Embryonic facial prominence (tissue), 1 donor: ENCODE measurements around the gene TIPRL.

Source experiments
- DNase-seq: peaks from one replicate; pipeline ENCODE4 v3.0.0-alpha.2; 2016; ENCODE audit errors: extremely low spot score

Gene TIPRL

DNA sequence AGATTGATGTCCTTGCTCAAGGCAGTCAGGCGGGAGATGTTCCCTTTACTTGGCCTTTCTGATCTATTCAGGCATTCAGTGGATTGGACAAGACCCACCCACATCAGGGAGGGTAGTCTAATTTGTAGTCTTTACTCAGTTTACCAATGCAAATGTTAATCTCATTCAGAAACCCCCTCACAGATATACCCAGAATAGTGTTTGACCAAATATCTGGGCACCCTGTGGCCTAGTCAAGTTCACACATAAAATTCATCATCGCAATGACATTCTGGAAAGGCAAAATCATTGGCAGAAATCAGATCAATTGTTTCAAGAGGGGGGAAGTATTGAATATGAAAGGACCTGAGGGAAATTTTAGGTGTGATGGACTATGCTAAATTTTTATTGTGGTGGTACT, 34.6 kb downstream of the TIPRL start:
- DNase-seq = no peak

DNA sequence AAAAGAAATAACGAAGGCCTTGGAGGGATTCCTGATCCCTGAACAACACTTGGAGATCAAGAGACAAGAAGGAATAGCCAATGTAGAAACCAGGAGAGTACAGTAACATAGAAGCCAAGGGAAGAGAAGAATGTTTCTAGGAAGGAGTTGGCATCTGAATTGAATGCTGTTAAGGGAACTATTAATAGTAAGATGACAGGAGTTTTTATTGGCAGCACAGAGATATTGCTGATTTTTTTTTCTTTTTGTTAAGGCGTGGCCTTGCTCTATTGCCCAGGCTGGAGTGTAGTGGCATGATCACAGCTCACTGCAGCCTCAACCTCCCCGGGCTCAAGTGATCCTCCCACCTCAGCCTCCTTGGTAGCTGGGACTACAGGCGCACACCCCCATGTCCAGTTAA, 37.4 kb downstream of the TIPRL start:
- DNase-seq = no peak

DNA sequence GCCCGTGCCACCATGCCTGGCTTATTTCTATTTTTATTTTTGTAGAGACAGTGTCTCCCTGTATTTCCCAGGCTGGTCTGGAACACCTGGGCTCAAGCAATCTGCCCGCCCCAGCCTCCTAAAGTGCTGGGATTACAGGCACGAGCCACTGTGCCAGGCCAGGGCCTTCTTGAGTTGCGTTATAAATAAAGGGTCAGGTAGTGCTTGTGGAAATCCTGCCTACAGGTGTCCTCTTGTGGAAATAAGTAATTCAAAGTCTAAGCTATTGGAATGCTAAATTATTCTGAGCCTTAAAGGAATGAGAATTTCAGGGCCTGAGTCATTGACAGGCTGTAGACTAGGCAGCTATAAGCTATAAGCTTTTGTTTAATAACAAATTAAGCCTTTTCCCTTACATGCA, 38.9 kb downstream of the TIPRL start:
- no peak for DNase-seq

DNA sequence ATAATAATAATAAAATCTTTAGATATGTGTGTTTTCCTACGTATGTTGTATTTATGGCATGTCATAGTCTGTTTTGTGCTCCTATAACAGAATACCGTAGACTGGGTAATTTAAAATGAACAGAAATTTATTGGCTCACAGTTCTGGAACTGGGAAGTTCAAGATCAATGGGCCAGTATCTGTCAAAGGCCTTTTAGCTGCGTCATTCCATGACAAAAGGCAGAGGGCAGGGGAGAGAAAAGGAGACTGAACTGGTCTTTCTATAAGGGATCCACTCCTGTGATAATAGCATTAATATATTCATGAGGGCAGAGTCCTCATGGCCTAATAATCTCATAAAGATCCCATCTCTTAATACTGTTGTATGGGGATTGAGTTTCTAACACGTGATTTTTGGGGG, 39.9 kb downstream of the TIPRL start:
- no peak for DNase-seq

DNA sequence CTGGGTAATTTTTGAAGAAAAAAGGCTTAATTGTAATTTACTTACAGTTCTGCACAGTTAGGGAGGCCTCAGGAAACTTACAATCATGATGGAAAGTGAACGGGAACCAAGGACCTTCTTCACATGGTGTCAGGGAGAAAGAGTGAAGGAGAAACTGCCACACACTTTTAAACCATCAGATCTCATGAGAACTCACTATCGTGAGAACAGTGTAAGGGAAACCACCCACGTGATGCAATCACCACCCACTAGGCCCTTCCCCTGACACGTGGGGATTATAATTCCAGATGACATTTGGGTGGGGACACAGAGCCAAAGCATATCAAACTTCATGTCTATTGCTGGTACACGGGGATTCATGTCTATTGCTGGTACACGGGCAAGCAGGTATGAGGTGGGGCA, 41.7 kb downstream of the TIPRL start:
- no peak for DNase-seq

DNA sequence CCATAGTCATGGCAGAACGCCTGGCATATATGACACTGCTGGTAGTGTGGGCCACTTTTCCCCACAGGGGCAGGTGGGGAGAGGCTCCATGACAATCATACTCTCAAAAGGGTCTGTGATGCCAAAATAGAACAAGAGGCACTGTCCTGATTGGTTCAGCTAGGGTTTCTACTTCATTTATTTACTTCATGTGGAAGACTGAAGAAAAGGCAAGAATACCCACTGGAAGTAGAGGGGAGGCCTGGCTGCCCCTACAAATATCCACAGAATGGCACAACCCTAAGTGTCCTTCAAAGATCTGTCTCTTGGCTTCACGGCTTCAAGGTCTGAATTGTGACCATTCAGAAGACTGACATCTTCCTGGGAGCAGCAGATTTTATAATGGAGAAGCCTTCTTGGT, 42.5 kb downstream of the TIPRL start:
- no peak for DNase-seq

DNA sequence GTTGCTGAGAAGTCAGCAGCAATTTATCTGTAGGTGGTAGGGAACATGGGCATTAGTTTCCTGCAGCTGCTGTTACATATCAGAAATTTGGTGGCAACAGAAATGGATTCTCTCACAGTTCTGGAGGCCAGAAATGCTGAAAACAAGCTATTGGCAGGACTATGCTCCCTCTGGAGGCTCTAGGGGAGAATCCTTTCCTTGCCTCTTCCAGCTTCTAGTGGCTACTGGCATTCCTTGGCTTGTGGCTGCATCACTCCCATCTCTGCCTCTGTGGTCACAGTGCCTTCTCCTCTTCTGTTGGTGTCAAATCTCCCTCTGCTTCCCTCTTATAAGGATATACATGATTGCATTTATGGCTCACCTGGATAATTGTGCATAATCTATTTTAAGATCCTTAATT, 44.5 kb downstream of the TIPRL start:
- no peak for DNase-seq

DNA sequence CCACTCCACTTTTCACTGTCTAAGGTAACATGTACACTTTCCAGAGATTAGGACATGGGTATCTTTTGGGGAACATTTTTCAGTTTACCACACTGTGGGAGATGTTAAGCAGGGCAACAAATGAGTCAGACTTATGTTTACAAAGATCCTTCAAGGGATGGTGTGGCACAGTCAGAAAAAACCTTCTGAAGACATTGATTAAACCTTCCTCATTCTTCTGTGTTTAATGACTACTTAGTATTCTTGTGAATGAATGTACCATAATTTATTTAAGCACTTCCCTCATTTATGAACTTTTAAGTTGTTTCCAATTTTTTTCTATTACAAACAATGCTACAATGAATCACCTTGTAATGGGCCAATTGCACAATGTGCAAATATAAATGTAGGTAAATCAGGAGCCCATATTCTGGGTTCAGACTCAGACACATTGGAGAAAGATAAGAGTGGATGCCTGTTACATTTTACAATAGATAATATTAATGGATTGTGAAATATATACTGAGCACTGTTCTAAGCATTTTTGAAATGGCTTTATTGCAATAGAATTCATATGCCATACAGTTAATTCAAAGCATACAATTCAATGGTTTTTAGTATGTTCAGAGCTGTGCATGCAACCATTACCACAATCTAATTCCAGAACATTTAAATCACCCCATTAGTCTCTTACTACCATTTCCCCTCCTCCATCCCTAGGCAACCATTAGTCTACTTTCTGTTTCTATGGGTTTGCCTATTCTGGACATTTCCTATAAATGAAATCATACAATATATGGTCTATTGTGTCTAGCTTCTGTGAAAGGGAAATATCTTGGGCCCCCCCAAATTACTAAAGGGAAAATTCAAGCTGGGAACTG, 45.1 kb downstream of the TIPRL start:
- no peak for DNase-seq

DNA sequence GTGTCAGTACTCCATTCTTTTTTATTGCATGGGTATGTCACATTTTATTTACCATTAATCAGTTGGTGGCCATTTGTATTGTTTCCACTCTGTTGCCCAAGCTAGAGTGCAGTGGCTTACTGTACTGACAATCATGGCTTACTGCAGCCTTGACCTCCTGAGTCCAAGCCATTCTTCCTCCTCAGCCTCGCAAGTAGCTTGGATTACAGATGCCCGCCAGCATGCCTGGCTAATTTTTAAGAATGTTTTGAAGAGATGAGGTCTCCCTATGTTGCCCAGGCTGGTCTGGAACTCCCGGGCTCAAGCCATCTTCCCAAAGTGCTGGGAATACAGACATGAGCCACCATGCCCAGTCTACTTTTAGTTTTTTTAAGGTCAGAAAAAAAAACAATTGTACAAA, 46.2 kb downstream of the TIPRL start:
- DNase-seq = no peak

DNA sequence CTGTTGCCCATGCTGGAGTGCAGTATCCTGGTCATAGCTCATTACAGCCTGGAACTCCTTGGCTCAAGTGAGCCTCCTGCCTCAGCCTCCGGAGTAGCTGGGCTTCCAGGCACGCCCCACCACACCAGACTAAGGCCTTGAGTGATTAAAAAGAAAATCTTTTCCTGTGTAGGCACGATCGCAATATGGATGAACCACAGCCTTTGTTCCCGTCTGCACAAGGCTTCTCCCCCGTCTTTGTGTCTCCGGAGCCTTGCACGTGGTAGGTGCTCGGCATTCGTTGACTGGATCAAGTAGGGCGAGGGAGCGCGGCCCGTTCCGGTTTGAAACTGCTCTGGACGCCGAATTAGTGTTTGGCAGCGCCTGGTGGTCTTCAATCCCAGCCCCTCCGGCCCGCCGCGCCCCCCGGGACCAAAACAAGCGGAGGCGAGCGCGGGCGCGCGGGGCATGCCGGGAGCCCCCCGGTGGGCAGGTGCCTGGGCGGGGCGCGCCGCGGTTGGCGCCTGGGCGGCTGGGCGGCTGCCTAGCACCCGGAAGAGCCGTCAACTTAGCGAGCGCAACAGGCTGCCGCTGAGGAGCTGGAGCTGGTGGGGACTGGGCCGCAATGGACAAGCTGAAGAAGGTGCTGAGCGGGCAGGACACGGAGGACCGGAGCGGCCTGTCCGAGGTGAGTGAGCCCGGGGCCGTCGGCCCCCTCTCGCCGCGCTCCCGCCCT, 46.9 kb downstream of the TIPRL start, which contains the start of gene SFT2D2:
TSS of gene SFT2D2 (plus strand) at position 529 of the 715 bp plus-strand sequence. CDS start at position 605, 76 bp downstream.
- DNase-seq = peak; percentile 64

DNA sequence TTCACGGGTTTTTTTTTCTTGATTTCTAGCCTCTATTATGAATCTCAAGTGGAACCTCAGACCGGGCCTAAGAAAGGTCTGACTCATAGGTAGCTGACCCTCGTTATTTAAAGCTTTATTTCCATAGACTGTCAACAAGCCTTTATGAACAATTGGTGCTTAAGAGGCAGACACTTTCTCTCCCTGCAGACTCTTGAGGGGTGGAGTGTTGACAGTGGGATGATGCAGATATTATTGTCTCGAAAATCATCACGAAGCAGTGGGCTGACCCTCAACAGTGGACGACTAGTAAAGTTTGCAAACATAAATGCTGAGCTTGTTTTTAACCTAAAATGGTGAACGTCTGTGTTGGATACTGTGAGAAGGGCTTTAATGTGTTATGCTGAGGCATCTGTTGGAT, 48.9 kb downstream of the TIPRL start:
- no peak for DNase-seq

DNA sequence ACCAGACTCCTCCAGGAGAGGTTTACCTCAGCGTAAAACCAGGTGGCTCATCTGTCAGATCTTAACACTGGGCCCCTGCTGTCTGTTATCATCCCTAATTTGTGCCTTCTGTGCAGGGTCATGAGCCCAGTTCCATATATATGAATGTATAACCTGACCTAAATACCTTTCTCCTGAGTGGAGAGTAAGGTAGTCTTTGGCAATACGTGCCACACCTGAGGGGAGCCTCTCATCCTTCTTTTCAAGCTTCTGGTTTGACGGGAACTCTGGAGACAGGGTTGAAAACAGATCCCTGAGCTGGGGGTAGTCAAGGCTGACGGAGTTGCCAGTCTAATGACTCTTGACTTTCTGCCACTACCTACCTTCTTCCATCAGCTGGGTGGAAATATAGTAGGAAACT, 51.1 kb downstream of the TIPRL start:
- no peak for DNase-seq

DNA sequence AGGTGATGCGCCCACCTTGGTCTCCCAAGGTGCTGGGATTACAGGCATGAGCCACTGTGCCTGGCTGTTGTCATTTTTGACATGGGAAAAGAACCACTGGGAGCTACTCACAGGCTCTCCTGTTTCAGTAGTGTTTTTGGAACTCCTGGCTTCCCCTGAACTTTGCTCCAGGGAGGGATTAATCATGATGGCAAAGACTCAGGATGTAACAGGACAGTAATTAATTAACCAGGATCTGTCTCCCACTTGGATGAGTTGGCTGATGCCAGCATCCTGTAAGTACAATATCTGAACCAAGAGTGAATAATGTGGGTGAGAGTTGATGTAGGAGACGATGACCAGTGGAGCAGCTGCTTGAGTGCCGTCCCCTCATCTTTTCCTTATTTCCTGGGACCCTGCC, 51.9 kb downstream of the TIPRL start:
- DNase-seq = no peak

DNA sequence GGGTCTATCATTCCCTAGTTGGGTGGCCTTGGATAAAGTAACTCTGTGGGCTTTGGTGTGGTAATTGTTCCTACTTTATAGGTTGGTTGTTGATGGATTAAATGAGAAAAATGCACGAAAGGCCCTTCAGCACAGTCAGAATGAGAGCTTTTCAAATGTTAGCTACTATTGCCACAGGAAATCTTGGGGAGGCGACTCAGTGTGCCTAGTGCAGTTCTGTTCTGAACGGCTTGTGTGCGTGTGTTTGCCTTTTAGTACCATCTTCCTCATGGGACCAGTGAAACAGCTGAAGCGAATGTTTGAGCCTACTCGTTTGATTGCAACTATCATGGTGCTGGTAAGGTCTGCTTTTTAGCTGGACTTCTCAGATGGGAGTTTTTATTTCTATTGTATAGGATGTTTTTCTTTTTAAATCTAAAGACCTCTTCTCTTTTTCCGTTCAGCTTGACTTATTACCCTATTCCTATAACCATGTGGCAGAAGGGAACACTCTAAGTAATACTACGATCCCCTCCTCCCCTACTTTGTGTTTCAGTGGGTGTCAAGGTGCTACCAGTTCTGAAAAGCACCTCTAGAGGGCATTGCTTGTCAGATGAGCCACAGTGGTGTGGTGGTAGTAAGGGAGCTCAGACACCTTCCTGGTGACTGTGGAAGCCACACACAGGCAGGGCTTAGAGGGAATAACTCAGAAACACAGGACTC, 56.2 kb downstream of the TIPRL start:
- DNase-seq = no peak

DNA sequence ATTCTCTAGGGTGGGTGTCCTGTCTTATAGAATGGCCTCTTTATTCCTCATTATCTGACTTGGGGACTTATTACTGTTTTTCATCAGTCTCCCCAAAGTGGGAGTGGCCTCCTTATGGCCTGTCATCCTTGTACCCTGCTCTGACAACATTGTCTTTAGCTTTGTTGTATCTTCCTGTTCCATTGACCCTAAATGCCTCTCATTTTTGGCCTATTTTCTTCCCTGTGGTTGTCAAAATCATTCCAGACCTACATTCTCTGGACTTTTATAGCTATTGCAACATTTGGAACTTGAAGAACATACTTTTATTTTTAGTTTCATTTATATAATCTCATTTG, 56.8 kb downstream of the TIPRL start:
- DNase-seq = no peak

DNA sequence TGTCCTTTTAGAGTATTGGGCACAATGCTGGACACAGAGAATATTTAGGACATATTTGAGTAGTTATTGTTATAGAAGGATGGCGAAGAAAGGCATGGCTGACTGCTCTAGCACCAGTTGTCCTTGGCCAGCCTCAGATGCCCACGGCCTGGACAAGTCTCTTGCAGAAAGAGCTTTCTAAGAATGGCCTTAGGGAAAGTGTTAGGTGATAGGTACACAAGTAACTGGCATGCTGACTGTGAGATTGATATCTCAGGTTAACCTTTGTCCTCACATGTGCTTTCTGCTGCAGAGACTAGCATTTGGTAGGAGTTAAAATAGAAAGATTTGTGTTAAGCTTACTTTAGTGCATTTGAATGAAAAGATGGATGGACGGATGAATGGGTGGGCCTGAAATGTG, 57.2 kb downstream of the TIPRL start:
- DNase-seq = no peak

DNA sequence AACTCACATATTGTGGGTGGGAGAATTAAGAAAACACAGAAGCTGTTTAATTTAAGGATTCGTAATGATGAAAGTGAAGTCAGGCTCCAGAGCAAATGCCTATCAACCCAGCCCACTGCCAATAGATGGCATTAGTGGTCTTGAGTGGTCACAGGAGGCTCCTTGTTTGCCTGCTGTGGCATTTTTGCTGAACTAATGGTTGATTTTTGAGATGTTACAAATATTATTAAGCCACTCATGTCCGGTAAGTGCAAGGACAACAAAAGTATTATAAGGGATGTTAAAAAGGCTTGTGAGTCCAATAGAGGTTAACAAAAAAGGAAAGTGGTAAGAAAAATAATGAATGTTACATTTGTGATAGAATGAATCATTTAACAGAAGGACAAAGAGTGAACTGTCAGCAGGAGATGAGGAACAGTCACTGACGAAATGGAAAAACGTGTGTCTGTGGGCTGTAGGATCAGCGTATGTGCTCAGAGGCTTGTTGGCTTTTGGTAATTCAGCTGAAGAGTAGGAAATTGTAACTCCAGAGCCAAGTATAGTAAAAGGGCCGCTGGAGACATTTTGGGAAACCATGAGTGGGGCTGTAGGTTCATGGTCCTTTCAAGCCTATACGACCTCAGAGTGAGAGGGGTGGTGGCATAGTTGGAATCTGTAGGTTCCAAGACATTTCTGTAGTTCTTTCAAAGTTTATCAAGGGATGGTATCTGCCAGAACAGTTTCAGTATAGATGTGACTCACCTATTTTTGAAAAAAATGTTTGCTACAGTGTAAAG, 58.3 kb downstream of the TIPRL start:
- DNase-seq = no peak

DNA sequence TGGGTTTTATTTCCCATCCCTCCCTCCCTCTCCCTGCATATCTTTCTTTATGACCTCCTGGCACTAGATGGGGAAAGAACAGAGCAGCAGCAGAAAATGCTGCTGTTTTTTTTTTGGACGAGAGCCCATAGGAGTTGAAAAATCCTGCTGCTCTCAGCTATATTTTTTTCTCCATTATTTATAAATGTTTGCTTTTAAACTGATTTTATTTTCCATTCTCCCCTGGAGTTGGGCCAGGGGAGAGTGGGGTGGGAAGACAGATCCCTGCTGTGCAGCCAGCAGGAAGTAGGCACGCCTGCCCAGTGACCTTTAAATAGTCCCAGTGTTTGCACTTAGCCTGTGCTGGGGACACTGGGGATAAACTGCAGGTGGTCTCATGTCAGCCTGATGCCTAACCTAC, 64.4 kb downstream of the TIPRL start:
- no peak for DNase-seq

DNA sequence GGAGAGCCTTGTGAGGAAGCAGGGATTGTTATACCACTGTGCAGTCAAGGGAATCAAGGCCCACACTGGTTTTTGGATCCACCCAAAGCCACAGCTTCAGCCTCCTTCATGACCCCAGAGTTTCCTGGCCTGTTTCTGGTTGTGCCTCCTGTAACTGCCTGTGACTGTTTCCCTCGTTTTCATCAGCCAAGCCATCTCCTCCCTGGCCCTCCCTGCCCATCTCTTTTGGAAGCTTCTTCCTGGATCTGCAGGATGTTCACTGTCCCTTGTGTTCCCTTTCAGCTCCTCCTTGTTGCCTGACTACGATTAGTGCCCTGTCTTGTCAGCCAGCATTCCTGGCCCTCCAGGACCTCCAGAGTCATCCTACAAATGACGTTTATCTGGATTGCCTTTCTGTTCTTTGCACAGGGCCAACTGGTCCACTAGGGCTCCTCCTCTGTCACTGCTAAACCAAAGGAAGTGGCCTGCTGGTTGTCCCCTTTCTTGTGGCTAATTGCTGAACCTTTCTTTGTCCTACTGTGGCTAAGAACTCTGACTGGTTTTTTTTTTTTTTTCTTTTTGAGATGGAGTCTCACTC, 65.0 kb downstream of the TIPRL start:
- no peak for DNase-seq

DNA sequence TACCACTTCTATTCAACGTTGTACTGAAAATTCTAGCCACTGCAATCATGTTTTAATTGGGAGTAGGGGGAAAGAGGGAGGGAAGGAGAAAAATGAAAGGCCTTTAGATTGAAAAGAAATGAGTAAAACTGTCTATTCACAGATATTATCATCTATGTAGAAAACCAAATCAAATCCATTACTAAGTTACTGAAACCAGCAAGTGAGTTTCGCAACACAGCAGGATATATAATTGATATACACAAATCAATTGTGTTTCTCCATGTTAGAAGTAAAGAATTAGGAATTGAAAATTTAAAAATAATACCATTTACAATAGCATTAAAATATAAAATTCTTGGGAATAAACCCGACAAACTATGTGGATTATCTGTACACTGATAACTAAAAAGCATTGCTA, 66.3 kb downstream of the TIPRL start:
- DNase-seq = no peak

DNA sequence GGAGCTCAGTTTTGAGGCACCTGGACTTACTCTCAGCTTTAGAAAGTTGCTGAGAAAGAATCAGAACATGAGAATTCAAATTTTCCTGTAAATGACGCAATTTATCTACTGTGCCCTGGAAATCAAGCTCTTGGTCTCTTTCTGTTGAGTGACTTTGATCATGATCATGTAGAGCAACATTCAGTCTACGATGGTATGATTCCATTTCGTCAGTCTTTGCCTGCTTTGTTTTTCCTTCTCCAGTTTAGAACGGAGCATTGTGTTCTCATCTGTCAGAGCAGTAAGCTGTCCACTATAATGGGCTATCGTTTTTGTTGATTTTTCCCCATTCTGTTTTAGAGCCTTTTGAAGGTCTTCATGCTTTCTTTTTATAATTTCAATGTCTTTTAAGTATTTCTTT, 67.7 kb downstream of the TIPRL start:
- DNase-seq = no peak
